Body of pancreas (tissue), 4 donors: ENCODE measurements around the gene BMPR2.

Experiments used
- CTCF ChIP-seq, 7 experiments: fragments of 450-650 bp in 4 of 7; fragments of 200-600 bp in 3 of 7; sonication (generic) in 3 of 7; IDR thresholded peaks; one replicate each; pipeline ENCODE4 v1.5.1; 2016 to 2019; ENCODE audit warnings: antibody characterized with exemption in 7 of 7
- POLR2A ChIP-seq, 3 donors: fragments of 450-650 bp; IDR thresholded peaks; one replicate each; pipeline ENCODE4 v1.6.1; 2016; ENCODE audit warnings: antibody characterized with exemption in 3 of 3, mild to moderate bottlenecking in 2 of 3

- no peak for TF ChIP-seq CTCF (IDR thresholded peaks at IDR 0.05)
- no peak for TF ChIP-seq POLR2A (IDR thresholded peaks at IDR 0.05)
Measured at GRCh38 chr2:202512176-202512575, 136.0 kb downstream of the BMPR2 start.
